CD14-positive monocyte (primary cell): ENCODE measurements around the gene ACIN1. TPM values are rescaled to one million over a fixed set of nuclear protein-coding genes. Genes with fewer than 3 reads are reported as not detected.

Experiments
- DNase-seq, 3 donors: peaks; one replicate each; pipeline ENCODE4 v3.0.0-alpha.2; 2011 to 2022
- H2AFZ ChIP-seq: 2 replicates; pipeline ENCODE4 v1.6.0; 2012; ENCODE audit warnings: mild to moderate bottlenecking, low read depth, low read length, inconsistent platforms; ENCODE audit not compliant: insufficient read depth, poor library complexity, severe bottlenecking
- H3K27ac ChIP-seq, 2 donors: 1 replicate in 1 of 2; 2 replicates in 1 of 2; pipeline ENCODE4 v1.5.1; 2012 to 2013; ENCODE audit warnings: low read length in 2 of 2, control low read depth in 1 of 2, inconsistent platforms in 1 of 2, low read depth in 1 of 2, mild to moderate bottlenecking in 1 of 2
- H3K27me3 ChIP-seq, 2 donors: one replicate each; pipeline versions ENCODE4 v1.6.0 to v1.6.1; 2011 to 2013; ENCODE audit warnings: low read length in 2 of 2; ENCODE audit not compliant: control insufficient read depth in 2 of 2, insufficient read depth in 2 of 2
- H3K36me3 ChIP-seq, 2 donors: replicated peaks in 1 of 2; 1 replicate in 1 of 2; 2 replicates in 1 of 2; pipeline versions ENCODE4 v1.5.1 to v1.6.1; 2012 to 2013; ENCODE audit warnings: low read length in 2 of 2, control low read depth in 1 of 2, inconsistent platforms in 1 of 2, mild to moderate bottlenecking in 1 of 2; ENCODE audit not compliant: insufficient read depth in 2 of 2, control insufficient read depth in 1 of 2
- H3K4me1 ChIP-seq, 2 donors: 1 replicate in 1 of 2; 2 replicates in 1 of 2; pipeline versions ENCODE4 v1.5.1 to v1.6.1; 2012 to 2013; ENCODE audit warnings: low read length in 2 of 2, control low read depth in 1 of 2, inconsistent platforms in 1 of 2, mild to moderate bottlenecking in 1 of 2, moderate library complexity in 1 of 2; ENCODE audit not compliant: insufficient read depth in 2 of 2, control insufficient read depth in 1 of 2
- H3K4me2 ChIP-seq: replicated peaks from 2 replicates; pipeline ENCODE3; 2012; ENCODE audit warnings: low read length, moderate library complexity, mild to moderate bottlenecking; ENCODE audit not compliant: poor library complexity, severe bottlenecking; ENCODE audit errors: extremely low read depth
- H3K4me3 ChIP-seq, 3 experiments: fragments of 200-600 bp in 1 of 3; sonication (generic) in 1 of 3; replicated peaks in 1 of 3; 1 replicate in 2 of 3; 2 replicates in 1 of 3; pipeline ENCODE4 v1.5.1; 2011 to 2013; ENCODE audit warnings: low read length in 3 of 3, mild to moderate bottlenecking in 3 of 3, control low read depth in 2 of 3, low read depth in 2 of 3, inconsistent platforms in 1 of 3, moderate library complexity in 1 of 3
- H3K79me2 ChIP-seq: 2 replicates; pipeline ENCODE4 v1.6.0; 2012; ENCODE audit warnings: mild to moderate bottlenecking, control low read depth, inconsistent platforms, low read length, moderate library complexity; ENCODE audit not compliant: insufficient read depth
- H3K9ac ChIP-seq: 2 replicates; pipeline ENCODE4 v1.6.0; 2017; ENCODE audit warnings: low read length, mild to moderate bottlenecking; ENCODE audit not compliant: insufficient read depth, poor library complexity, severe bottlenecking
- H3K9me3 ChIP-seq, 2 donors: replicated peaks in 1 of 2; 1 replicate in 1 of 2; 2 replicates in 1 of 2; pipeline versions ENCODE4 v1.5.1 to v1.6.1; 2012 to 2013; ENCODE audit warnings: low read length in 2 of 2, control low read depth in 1 of 2; ENCODE audit not compliant: control insufficient read depth in 1 of 2, insufficient read depth in 1 of 2
- H4K20me1 ChIP-seq: 2 replicates; pipeline ENCODE4 v1.6.0; 2012; ENCODE audit warnings: mild to moderate bottlenecking, low read length, control low read depth, moderate library complexity; ENCODE audit not compliant: insufficient read depth
- H3K27ac Mint-ChIP-seq, 7 donors: one replicate each; pipeline ENCODE4 v1.8.0; 2020; ENCODE audit warnings: mild to moderate bottlenecking in 7 of 7, mixed read lengths in 7 of 7, moderate library complexity in 6 of 7, inconsistent platforms in 2 of 7
- H3K27me3 Mint-ChIP-seq, 3 donors: one replicate each; pipeline ENCODE4 v1.8.0; 2021 to 2022; ENCODE audit warnings: low read depth in 3 of 3, mild to moderate bottlenecking in 3 of 3, mixed read lengths in 3 of 3, moderate library complexity in 3 of 3, inconsistent platforms in 1 of 3
- H3K36me3 Mint-ChIP-seq, 2 donors: one replicate each; pipeline ENCODE4 v1.8.0; 2020; ENCODE audit warnings: mixed read lengths in 2 of 2, inconsistent platforms in 1 of 2, mild to moderate bottlenecking in 1 of 2
- H3K4me1 Mint-ChIP-seq: one replicate; pipeline ENCODE4 v1.8.0; 2020; ENCODE audit warnings: mild to moderate bottlenecking, mixed read lengths
- H3K4me3 Mint-ChIP-seq, 2 donors: one replicate each; pipeline ENCODE4 v1.8.0; 2020; ENCODE audit warnings: mild to moderate bottlenecking in 2 of 2, mixed read lengths in 2 of 2, moderate library complexity in 1 of 2
- H3K9me3 Mint-ChIP-seq, 7 donors: one replicate each; pipeline ENCODE4 v1.8.0; 2020 to 2022; ENCODE audit warnings: mixed read lengths in 7 of 7, mild to moderate bottlenecking in 6 of 7, moderate library complexity in 6 of 7, inconsistent platforms in 2 of 7
- CTCF ChIP-seq: fragments of 200-600 bp; IDR thresholded peaks from one replicate; pipeline ENCODE4 v1.8.0; 2022; ENCODE audit warnings: antibody characterized with exemption, mild to moderate bottlenecking
- WGBS: methylation state at CpG from one replicate; pipeline ENCODE4 v1.1.5; 2013; ENCODE audit warnings: missing lambda C conversion rate; ENCODE audit not compliant: insufficient coverage; 5-methylcytosine and 5-hydroxymethylcytosine counted together
- intact Hi-C, 2 donors: fragments of 100-400 bp; cut with micrococcal nuclease; formaldehyde crosslinking; loops; one replicate each; pipeline versions ENCODE4 v1.15.0 to v1.15.1; 2023
- polyA plus RNA-seq, 3 donors: library from polyadenylated mRNA; depleted of rRNA in 1 of 3; unstranded in 2 of 3; stranded (reverse) in 1 of 3; fragments of 300-500 nt in 2 of 3; fragments of >200 nt in 1 of 3; fragmentation: Illumina TruSeq in 2 of 3; gene quantifications; 1 replicate in 2 of 3; 2 replicates in 1 of 3; pipeline ENCODE4 v1.2.3, GENCODE V29; 2012 to 2021

The ACIN1 gene
- polyA plus RNA-seq, 3 donors, result 2.8 to 159 (median 5.4) TPM

- Histone ChIP-seq H3K27me3 (no peaks in the 10 kb centered on the region), H3K4me1 (peaks cover 12 to 23% of the 10 kb centered on the region in 2 donors), H3K9ac (no peak overlapping the region), H3K27ac (no peak overlapping the region), H2AFZ (no peak overlapping the region), H4K20me1 (no peaks in the 10 kb centered on the region), H3K9me3 (no peaks in the 10 kb centered on the region), H3K79me2 (no peaks in the 10 kb centered on the region), H3K36me3 (no peaks in the 10 kb centered on the region), H3K4me2 (no peak overlapping the region), H3K4me3 (no peak overlapping the region)
- Mint-ChIP-seq H3K27ac (peak overlapping the region in 3 of 7 donors; percentile 2 to 62 (median 21)), H3K4me3 (no peak overlapping the region), H3K27me3 (peaks cover 1 to 4% (median 1%) of the 10 kb centered on the region in 3 donors), H3K9me3 (no peaks in the 10 kb centered on the region), H3K4me1 (peaks cover 27% of the 10 kb centered on the region), H3K36me3 (no peaks in the 10 kb centered on the region)
- intact Hi-C loops, result loop anchor here in 1 of 2 donors (5.0 kb wide), 1 partner anchor 39 kb away; no protein-coding TSS in a partner anchor
- TF ChIP-seq CTCF, result no peak
- no peak for DNase-seq
Observed at GRCh38 chr14:23106747-23107045, 11.8 kb upstream of the ACIN1 start.

- Histone ChIP-seq H3K9me3 (no peaks in the 10 kb centered on the region), H3K4me1 (peaks cover 12 to 17% of the 10 kb centered on the region in 2 donors), H3K4me3 (no peak overlapping the region), H3K9ac (no peak overlapping the region), H3K27me3 (no peaks in the 10 kb centered on the region), H2AFZ (no peak overlapping the region), H3K36me3 (no peaks in the 10 kb centered on the region), H3K4me2 (peak overlapping the region; percentile 29), H4K20me1 (peaks cover 8% of the 10 kb centered on the region), H3K27ac (peak overlapping the region in 1 of 2 donors; percentile 41), H3K79me2 (no peaks in the 10 kb centered on the region)
- no peak for TF ChIP-seq CTCF
- peaks cover 28% of the 10 kb centered on the region for H3K4me1 Mint-ChIP-seq
- intact Hi-C loops, result loop anchor here in 1 of 2 donors (5.0 kb wide), 1 partner anchor 38 kb away; no protein-coding TSS in a partner anchor
- no peaks in the 10 kb centered on the region for H3K9me3 Mint-ChIP-seq
- no peaks in the 10 kb centered on the region for H3K36me3 Mint-ChIP-seq
- no peak for DNase-seq
- 60% methylated on average over 1 of the region's 4 CpGs for WGBS
- peaks cover 1 to 4% (median 1%) of the 10 kb centered on the region in 3 donors for H3K27me3 Mint-ChIP-seq
- peak overlapping the region in 4 of 7 donors; percentile 30 to 70 (median 54) for H3K27ac Mint-ChIP-seq
- no peak overlapping the region for H3K4me3 Mint-ChIP-seq
Observed at GRCh38 chr14:23105348-23105824, 10.4 kb upstream of the ACIN1 start.
